HepG2 (cell line): ENCODE results near the gene TADA3. TPM values are rescaled to one million over a fixed set of nuclear protein-coding genes. Genes with fewer than 3 reads are reported as not detected.

Source experiments
- ATAC-seq: fragments of 200-7000 bp; cut with Tn5 transposase; 3 replicates; pipeline ENCODE4 v1.9.1; 2020; ENCODE audit warnings: mild to moderate bottlenecking, moderate library complexity
- BruUV-seq: library from RNA; stranded (reverse); fragments of 400-500 nt; replicated peaks from 2 replicates; lab custom pipeline; 2021; lab: Mats Ljungman, UMichigan
- CTCF ChIA-PET: fragments of 300-600 bp; formaldehyde crosslinking; extraction: SDS; loops from one replicate; lab custom pipeline; 2021; ENCODE audit warnings: low total read pairs, inconsistent platforms, low intra/inter-chr PET ratio; lab: Yijun Ruan, JAX
- POLR2A ChIA-PET: fragments of 350-600 bp; sonication (Branson Sonifier 250); formaldehyde crosslinking; loops from one replicate; lab custom pipeline; 2020; ENCODE audit warnings: antibody characterized with exemption, inconsistent platforms; lab: Yijun Ruan, JAX
- DNase-seq: peaks from one replicate; pipeline ENCODE4 v3.0.0-alpha.2; 2015; ENCODE audit warnings: low spot score
- FAIRE-seq: peaks from 3 replicates; lab custom pipeline; 2011; peaks lifted over from hg19 to GRCh38; lab: Jason Lieb, UNC
- H2AFZ ChIP-seq: one replicate; pipeline ENCODE4 v1.6.1; 2011; ENCODE audit warnings: low read length, inconsistent platforms
- H3K27ac ChIP-seq: fragments of 300-600 bp; 3 replicates; pipeline ENCODE4 v1.8.0; 2011; ENCODE audit warnings: mixed run types, mild to moderate bottlenecking, mixed read lengths, low read length, inconsistent platforms; ENCODE audit not compliant: insufficient read depth; ENCODE audit errors: extremely low read length
- H3K27me3 ChIP-seq, 2 experiments: fragments of 200-600 bp in 1 of 2; 2 replicates in 1 of 2; 3 replicates in 1 of 2; pipeline versions ENCODE4 v1.6.0 to v1.8.0; 2011; ENCODE audit warnings: low read length in 2 of 2, mild to moderate bottlenecking in 2 of 2, moderate library complexity in 2 of 2, inconsistent platforms in 1 of 2; ENCODE audit not compliant: insufficient read depth in 2 of 2, control insufficient read depth in 1 of 2
- H3K36me3 ChIP-seq, 2 experiments: fragments of 200-600 bp in 1 of 2; replicated peaks in 1 of 2; 2 replicates in 1 of 2; 3 replicates in 1 of 2; pipeline versions ENCODE4 v1.5.1 to v1.8.0; 2011; ENCODE audit warnings: low read length in 2 of 2, inconsistent platforms in 1 of 2; ENCODE audit not compliant: insufficient read depth in 2 of 2, control insufficient read depth in 1 of 2
- H3K4me1 ChIP-seq: 2 replicates; pipeline ENCODE4 v1.5.1; 2012; ENCODE audit warnings: low read length, inconsistent platforms; ENCODE audit not compliant: insufficient read depth
- H3K4me2 ChIP-seq: 2 replicates; pipeline ENCODE4 v1.6.0; 2011; ENCODE audit warnings: low read depth, low read length, inconsistent platforms
- H3K4me3 ChIP-seq, 3 experiments: fragments of 200-600 bp in 1 of 3; sonication (generic), shearing (Covaris generic) in 1 of 3; replicated peaks in 1 of 3; 2 replicates each; pipeline ENCODE4 v1.5.1; 2011 to 2016; ENCODE audit warnings: low read length in 3 of 3, inconsistent platforms in 2 of 3, low read depth in 2 of 3, mild to moderate bottlenecking in 2 of 3, control low read depth in 1 of 3, mixed read lengths in 1 of 3; ENCODE audit not compliant: insufficient read depth in 1 of 3
- H3K79me2 ChIP-seq: one replicate; pipeline ENCODE4 v1.6.1; 2011; ENCODE audit warnings: low read length, inconsistent platforms; ENCODE audit not compliant: insufficient read depth
- H3K9ac ChIP-seq: 2 replicates; pipeline ENCODE4 v1.6.0; 2011; ENCODE audit warnings: mild to moderate bottlenecking, low read depth, low read length, inconsistent platforms; ENCODE audit not compliant: insufficient read depth
- H3K9me3 ChIP-seq: 2 replicates; pipeline ENCODE4 v1.5.1; 2012; ENCODE audit warnings: mild to moderate bottlenecking, low read length
- H4K20me1 ChIP-seq: 2 replicates; pipeline ENCODE4 v1.6.0; 2011; ENCODE audit warnings: inconsistent platforms, mild to moderate bottlenecking, low read length, moderate library complexity; ENCODE audit not compliant: insufficient read depth
- ARID4A ChIP-seq: sonication (generic); formaldehyde crosslinking; IDR thresholded peaks from 2 replicates; pipeline ENCODE4 v1.5.0; 2020; ENCODE audit warnings: mild to moderate bottlenecking, missing genetic modification reagents, borderline replicate concordance
- CAMTA2 ChIP-seq: sonication (generic); formaldehyde crosslinking; IDR thresholded peaks from 2 replicates; pipeline ENCODE4 v1.4.0; 2020; ENCODE audit warnings: mild to moderate bottlenecking, missing genetic modification reagents, borderline replicate concordance
- DR1 ChIP-seq: sonication (generic); formaldehyde crosslinking; IDR thresholded peaks from 2 replicates; pipeline ENCODE4 v1.8.0; 2021; ENCODE audit warnings: mild to moderate bottlenecking, missing genetic modification reagents, inconsistent platforms
- RELA ChIP-seq: sonication (generic); formaldehyde crosslinking; IDR thresholded peaks from 2 replicates; pipeline ENCODE4 v1.4.0; 2020; ENCODE audit warnings: missing genetic modification reagents
- SAP130 ChIP-seq: IDR thresholded peaks from 2 replicates; pipeline ENCODE4 v1.6.1; 2016; ENCODE audit warnings: low read depth
- ZNF407 ChIP-seq: sonication (generic); formaldehyde crosslinking; IDR thresholded peaks from one replicate; pipeline ENCODE4 v1.5.1; 2020; ENCODE audit warnings: mild to moderate bottlenecking, missing genetic modification reagents; ENCODE audit errors: not compliant biosample characterization
- ZNF446 ChIP-seq: sonication (generic); formaldehyde crosslinking; IDR thresholded peaks from 2 replicates; pipeline ENCODE4 v1.5.0; 2020; ENCODE audit warnings: mild to moderate bottlenecking, missing genetic modification reagents
- whole genome bisulfite sequencing: methylation state at CpG from one replicate; pipeline ENCODE4 v1.1.6; 2017; ENCODE audit warnings: low lambda C conversion rate; 5-methylcytosine and 5-hydroxymethylcytosine counted together
- in situ Hi-C: cut with HindIII; loops from 2 replicates; pipeline ENCODE4 v1.10.0; 2017; ENCODE audit warnings: low pct_unique_long_range_greater_than_20kb; ENCODE audit not compliant: extremely low pct_ligation_motif_present
- intact Hi-C: fragments of 100-400 bp; cut with micrococcal nuclease; formaldehyde crosslinking; loops from one replicate; pipeline ENCODE4 v1.10.0; 2022; ENCODE audit not compliant: unreplicated experiment
- polyA plus RNA-seq, 8 experiments: library from polyadenylated mRNA; depleted of rRNA in 3 of 8; stranded (reverse) in 7 of 8; unstranded in 1 of 8; fragments of >200 nt; fragmentation: Illumina TruSeq in 4 of 8; extraction: Trizol in 4 of 8; gene quantifications; 2 replicates each; pipeline versions ENCODE4 v1.2.1 to v1.2.3, GENCODE V29; 2011 to 2016; ENCODE audit warnings: low read depth in 4 of 8, missing spikeins in 1 of 8, mixed read lengths in 1 of 8; ENCODE audit not compliant: insufficient read depth in 1 of 8
- total RNA-seq, 5 experiments: library from RNA; depleted of rRNA; stranded (reverse); fragments of >200 nt; fragmentation: Illumina TruSeq; extraction: Trizol; gene quantifications; 2 replicates each; pipeline ENCODE4 v1.2.3, GENCODE V29; 2016; ENCODE audit warnings: low read depth in 1 of 5
- TF ChIP-seq, protein P1 (sequence below): sonication (generic); formaldehyde crosslinking; IDR thresholded peaks from 2 replicates; pipeline ENCODE4 v1.4.0; 2020; ENCODE audit warnings: missing genetic modification reagents, mild to moderate bottlenecking, borderline replicate concordance

TADA3 gene
- total and polyA plus RNA-seq, 2 of the 13 experiments (the other 11 are each of a cell fraction or from before 2014, with no cell fraction given) = 32.1 to 37.1 TPM

- H3K4me3 ChIP-seq = no peak overlapping the region
- ChIA-PET CTCF (no interaction called here), POLR2A (interaction anchor here (3.8 to 4.0 kb wide), 2 partner anchors 16 to 21 kb away, joined by 40 to 50 read pairs; partner anchors contain the start of genes BRPF1 and CAMK1)
- FAIRE-seq = no peak
- no TSS peak for BruUV-seq
- H3K79me2 ChIP-seq = peaks cover 13% of the 10 kb centered on the region
- no peak overlapping the region for H2AFZ ChIP-seq
- no peaks in the 10 kb centered on the region for H3K27me3 ChIP-seq
- WGBS = 100% methylated on average over 2 of the region's 2 CpGs
- H3K9ac ChIP-seq = no peak overlapping the region
- no peaks in the 10 kb centered on the region for H4K20me1 ChIP-seq
- H3K9me3 ChIP-seq = no peaks in the 10 kb centered on the region
- peaks cover 19% of the 10 kb centered on the region for H3K4me1 ChIP-seq
- peaks cover 32 to 55% of the 10 kb centered on the region in 2 experiments for H3K36me3 ChIP-seq
- no peak for DNase-seq
- in situ Hi-C loops (no loop called here), intact Hi-C loops (no loop called here)
- H3K4me2 ChIP-seq = no peak overlapping the region
- ATAC-seq = no peak
- H3K27ac ChIP-seq = no peak overlapping the region
- TF ChIP-seq ZNF407 (CRISPR knock-in tag) (no peak), SAP130 (no peak), DR1 (CRISPR knock-in tag) (no peak), CAMTA2 (CRISPR knock-in tag) (no peak), RELA (CRISPR knock-in tag) (no peak), ARID4A (CRISPR knock-in tag) (no peak), ZNF446 (CRISPR knock-in tag) (no peak)
- TF ChIP-seq, protein P1, sequence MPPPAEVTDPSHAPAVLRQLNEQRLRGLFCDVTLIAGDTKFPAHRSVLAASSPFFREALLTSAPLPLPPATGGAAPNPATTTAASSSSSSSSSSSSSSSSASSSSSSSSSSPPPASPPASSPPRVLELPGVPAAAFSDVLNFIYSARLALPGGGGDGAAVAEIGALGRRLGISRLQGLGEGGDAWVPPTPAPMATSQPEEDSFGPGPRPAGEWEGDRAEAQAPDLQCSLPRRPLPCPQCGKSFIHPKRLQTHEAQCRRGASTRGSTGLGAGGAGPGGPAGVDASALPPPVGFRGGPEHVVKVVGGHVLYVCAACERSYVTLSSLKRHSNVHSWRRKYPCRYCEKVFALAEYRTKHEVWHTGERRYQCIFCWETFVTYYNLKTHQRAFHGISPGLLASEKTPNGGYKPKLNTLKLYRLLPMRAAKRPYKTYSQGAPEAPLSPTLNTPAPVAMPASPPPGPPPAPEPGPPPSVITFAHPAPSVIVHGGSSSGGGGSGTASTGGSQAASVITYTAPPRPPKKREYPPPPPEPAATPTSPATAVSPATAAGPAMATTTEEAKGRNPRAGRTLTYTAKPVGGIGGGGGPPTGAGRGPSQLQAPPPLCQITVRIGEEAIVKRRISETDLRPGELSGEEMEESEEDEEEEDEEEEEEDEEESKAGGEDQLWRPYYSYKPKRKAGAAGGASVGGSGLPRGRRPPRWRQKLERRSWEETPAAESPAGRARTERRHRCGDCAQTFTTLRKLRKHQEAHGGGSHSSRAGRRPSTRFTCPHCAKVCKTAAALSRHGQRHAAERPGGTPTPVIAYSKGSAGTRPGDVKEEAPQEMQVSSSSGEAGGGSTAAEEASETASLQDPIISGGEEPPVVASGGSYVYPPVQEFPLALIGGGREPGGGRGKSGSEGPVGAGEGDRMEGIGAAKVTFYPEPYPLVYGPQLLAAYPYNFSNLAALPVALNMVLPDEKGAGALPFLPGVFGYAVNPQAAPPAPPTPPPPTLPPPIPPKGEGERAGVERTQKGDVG (CRISPR knock-in tag) = no peak
Measured at GRCh38 chr3:9748031-9748430, 44.2 kb downstream of the TADA3 start.
